BJ (cell line): Measurements from ENCODE around the gene ICAM5. TPM values are rescaled to one million over a fixed set of nuclear protein-coding genes. Genes with fewer than 3 reads are reported as not detected.

Source experiments
- CTCF ChIA-PET: fragments of 350-600 bp; formaldehyde crosslinking; extraction: SDS; loops from one replicate; lab custom pipeline; 2021; ENCODE audit warnings: antibody characterized with exemption, inconsistent platforms; lab: Yijun Ruan, JAX
- POLR2A ChIA-PET: fragments of 300-600 bp; sonication (Branson Sonifier 250); formaldehyde crosslinking; extraction: SDS; loops from one replicate; lab custom pipeline; 2021; ENCODE audit warnings: antibody characterized with exemption; lab: Charles Lee
- DNase-seq: peaks from one replicate; pipeline ENCODE4 v3.0.0-alpha.2; 2011; ENCODE audit warnings: low read depth
- H3K27me3 ChIP-seq: 2 replicates; pipeline ENCODE4 v1.6.0; 2011; ENCODE audit warnings: low read length; ENCODE audit not compliant: control insufficient read depth, insufficient read depth
- H3K36me3 ChIP-seq: 2 replicates; pipeline ENCODE4 v1.5.1; 2011; ENCODE audit warnings: low read length; ENCODE audit not compliant: control insufficient read depth, insufficient read depth
- H3K4me3 ChIP-seq: 2 replicates; pipeline ENCODE4 v1.5.1; 2011; ENCODE audit warnings: low read depth, mild to moderate bottlenecking, control low read depth, low read length
- polyA plus RNA-seq: library from polyadenylated mRNA; depleted of rRNA; stranded (reverse); fragments of >200 nt; gene quantifications from 2 replicates; pipeline ENCODE4 v1.2.3, GENCODE V29; 2011
- TF ChIP-seq, protein P1 (sequence below): IDR thresholded peaks from 2 replicates; pipeline ENCODE4 v1.5.1; 2011; ENCODE audit warnings: low read depth, mild to moderate bottlenecking, control low read depth, inconsistent platforms, low read length, moderate library complexity; ENCODE audit not compliant: insufficient read depth

Gene ICAM5
- polyA plus RNA-seq, 1 experiment, result 9.2 TPM

DNA sequence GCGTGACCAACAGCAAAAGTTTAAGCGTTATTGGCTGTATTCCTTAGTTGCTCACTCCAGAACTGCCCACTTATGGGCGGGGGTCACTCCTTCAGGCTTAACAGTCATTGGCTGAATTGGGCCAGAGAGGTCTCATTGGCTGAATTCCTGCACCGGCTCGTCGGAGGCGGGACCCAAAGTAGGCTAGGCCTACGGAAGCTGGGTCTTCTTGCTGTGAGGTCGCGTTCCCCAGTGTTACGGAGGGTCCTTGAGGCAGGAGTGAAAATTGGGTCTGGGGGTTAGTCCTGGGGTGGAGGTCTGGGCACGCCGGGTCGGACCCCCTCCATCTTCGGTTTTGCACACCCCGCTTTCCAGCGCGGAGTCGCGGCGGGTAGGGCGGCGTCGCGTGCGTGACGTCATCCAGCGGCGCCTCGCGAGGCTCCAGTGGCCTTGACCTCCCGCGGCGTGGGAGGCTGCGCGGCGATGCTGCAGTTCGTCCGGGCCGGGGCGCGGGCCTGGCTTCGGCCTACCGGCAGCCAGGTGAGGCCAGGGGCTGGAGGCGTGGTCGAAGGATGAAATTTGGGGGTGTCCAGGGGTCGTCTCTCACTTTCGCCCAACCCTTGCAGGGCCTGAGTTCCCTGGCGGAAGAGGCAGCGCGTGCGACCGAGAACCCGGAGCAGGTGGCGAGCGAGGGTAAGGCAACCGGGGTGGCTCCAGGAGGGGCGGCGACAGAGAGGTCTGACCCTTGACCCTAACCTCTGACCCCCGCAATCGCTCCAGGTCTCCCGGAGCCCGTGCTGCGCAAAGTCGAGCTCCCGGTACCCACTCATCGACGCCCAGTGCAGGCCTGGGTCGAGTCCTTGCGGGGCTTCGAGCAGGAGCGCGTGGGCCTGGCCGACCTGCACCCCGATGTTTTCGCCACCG lies 37.7 kb upstream of the ICAM5 start, which contains the start of gene MRPL4:
Gene MRPL4, plus strand, starts transcription at position 423 of the 903 bp plus-strand sequence. Its CDS starts 40 bp downstream, at position 463.
- H3K36me3 ChIP-seq, result peaks cover 15% of the 10 kb centered on the region
- H3K27me3 ChIP-seq, result no peaks in the 10 kb centered on the region
- ChIA-PET POLR2A (no interaction called here), CTCF (interaction anchor here (1.0 to 4.9 kb wide), 8 partner anchors 19 to 320 kb away, joined by 3 to 77 read pairs (median 14); partner anchors contain the start of genes EIF3G and S1PR2)
- H3K4me3 ChIP-seq, result peak within 1 kb of the TSS; percentile 97
- TF ChIP-seq, protein P1, sequence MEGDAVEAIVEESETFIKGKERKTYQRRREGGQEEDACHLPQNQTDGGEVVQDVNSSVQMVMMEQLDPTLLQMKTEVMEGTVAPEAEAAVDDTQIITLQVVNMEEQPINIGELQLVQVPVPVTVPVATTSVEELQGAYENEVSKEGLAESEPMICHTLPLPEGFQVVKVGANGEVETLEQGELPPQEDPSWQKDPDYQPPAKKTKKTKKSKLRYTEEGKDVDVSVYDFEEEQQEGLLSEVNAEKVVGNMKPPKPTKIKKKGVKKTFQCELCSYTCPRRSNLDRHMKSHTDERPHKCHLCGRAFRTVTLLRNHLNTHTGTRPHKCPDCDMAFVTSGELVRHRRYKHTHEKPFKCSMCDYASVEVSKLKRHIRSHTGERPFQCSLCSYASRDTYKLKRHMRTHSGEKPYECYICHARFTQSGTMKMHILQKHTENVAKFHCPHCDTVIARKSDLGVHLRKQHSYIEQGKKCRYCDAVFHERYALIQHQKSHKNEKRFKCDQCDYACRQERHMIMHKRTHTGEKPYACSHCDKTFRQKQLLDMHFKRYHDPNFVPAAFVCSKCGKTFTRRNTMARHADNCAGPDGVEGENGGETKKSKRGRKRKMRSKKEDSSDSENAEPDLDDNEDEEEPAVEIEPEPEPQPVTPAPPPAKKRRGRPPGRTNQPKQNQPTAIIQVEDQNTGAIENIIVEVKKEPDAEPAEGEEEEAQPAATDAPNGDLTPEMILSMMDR, result no peak
- DNase-seq, result peak; percentile 92

DNA sequence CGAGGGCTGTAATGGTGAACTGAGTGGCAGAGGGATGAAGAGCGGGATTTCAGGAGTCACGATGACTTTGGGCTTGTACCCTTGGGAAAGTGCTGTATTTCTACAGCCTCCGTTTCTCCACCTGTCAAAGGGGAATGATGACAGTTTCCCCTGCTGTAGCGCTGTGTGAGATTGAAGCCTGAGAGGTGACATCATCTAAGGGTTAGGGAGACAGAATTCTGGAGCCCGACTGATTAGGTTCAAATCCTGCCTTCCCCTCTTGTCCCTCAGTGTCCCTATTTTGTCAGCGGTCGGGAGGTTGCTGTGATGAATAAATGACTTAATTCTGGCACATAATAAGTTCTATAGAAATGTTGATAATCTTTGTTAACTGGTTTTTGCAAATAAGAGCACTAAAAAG lies 37.0 kb upstream of the ICAM5 start:
- H3K36me3 ChIP-seq, result peaks cover 15% of the 10 kb centered on the region
- DNase-seq, result no peak
- H3K4me3 ChIP-seq, result peak overlapping the region; percentile 97
- CTCF ChIA-PET, result interaction anchor here (1.8 to 4.9 kb wide), 2 partner anchors 139 to 154 kb away, joined by 6 to 77 read pairs; no protein-coding TSS in a partner anchor
- POLR2A ChIA-PET, result no interaction called here
- H3K27me3 ChIP-seq, result no peaks in the 10 kb centered on the region
- TF ChIP-seq, protein P1, result no peak

DNA sequence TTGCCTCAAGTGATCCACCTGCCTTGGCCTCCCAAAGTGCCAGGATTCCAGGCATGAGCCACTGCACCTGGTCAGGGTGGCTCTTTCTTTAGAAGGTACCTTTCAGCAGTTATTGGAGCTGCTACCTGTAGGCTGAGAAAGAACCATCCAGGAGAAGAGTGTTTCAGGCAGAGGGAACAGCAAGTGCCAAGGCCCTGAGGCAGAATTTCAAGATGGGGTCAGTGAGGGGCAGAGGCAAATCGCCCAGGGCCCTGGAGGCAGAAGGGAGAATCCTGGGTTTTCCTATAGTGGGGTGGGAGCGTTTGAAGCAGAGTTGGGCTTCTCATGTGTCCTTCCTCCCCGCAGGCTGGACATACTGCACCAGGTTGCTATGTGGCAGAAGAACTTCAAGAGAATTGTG lies 35.5 kb upstream of the ICAM5 start:
- H3K27me3 ChIP-seq, result no peaks in the 10 kb centered on the region
- ChIA-PET CTCF (interaction anchor here (0.7 kb wide), 1 partner anchor 82 kb away, joined by 3 read pairs; no protein-coding TSS in a partner anchor), POLR2A (no interaction called here)
- DNase-seq, result no peak
- TF ChIP-seq, protein P1, result no peak
- no peak overlapping the region for H3K4me3 ChIP-seq
- H3K36me3 ChIP-seq, result peaks cover 23% of the 10 kb centered on the region

DNA sequence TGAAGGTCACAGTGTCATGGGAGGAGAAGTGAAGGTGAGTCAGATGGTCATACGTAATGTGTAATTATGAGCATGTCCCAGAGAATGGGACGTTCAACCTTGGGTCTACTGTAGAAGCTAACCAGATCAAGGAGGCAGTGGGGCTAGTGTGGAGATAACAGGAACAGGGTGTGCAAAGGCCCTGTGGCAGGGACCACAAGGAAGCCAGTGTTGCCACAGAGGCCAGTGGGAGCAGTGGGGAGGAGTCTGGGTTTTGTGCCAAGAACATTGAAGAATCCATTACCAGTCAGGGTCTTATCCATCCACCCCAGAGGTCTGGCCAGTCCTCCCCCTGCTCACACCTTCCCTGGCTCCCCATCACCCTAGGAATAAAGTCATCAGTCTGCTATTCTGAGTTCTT lies 34.4 kb upstream of the ICAM5 start:
- ChIA-PET CTCF (interaction anchor here (0.6 kb wide), 1 partner anchor 159 kb away, joined by 3 read pairs; no protein-coding TSS in a partner anchor), POLR2A (no interaction called here)
- H3K27me3 ChIP-seq, result no peaks in the 10 kb centered on the region
- H3K4me3 ChIP-seq, result no peak overlapping the region
- H3K36me3 ChIP-seq, result peaks cover 23% of the 10 kb centered on the region
- no peak for DNase-seq
- TF ChIP-seq, protein P1, result no peak

DNA sequence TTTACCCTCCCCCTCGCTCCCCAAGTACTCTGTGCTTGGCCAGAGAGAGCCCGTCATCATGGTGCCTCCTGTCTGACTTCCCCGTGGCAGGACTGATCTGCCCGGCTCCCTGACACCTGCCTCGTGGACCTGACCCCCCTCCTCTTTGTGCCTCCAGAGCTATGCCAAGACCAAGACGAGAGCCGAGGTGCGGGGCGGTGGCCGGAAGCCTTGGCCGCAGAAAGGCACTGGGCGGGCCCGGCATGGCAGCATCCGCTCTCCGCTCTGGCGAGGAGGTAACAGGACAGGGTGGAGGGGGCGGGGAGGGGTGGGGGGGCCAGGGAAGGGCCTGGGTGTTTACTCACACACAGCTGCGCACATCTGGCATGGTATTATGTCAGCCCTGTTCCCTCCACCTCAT lies 33.2 kb upstream of the ICAM5 start:
- ChIA-PET CTCF (interaction anchor here (0.6 to 7.8 kb wide), 4 partner anchors 14 to 1353 kb away, joined by 3 to 86 read pairs (median 60); partner anchors contain the start of gene ICAM1), POLR2A (no interaction called here)
- Histone ChIP-seq H3K27me3 (no peaks in the 10 kb centered on the region), H3K4me3 (no peak overlapping the region), H3K36me3 (peaks cover 23% of the 10 kb centered on the region)
- TF ChIP-seq, protein P1, result no peak
- DNase-seq, result no peak
